HG03439 (cell line): ENCODE results near the gene AAGAB.
A peak's percentile ranks its signal among the peaks of the same experiment; 100 is the strongest.
"Not testable (repeated sequence)": the region's sequence is repeated elsewhere in the genome, so short reads cannot be mapped to it uniquely, and the experiment has no call there.

Experiments
- ATAC-seq: cut with Tn5 transposase; IDR thresholded peaks from one replicate; pipeline ENCODE4 v1.9.1; 2021; ENCODE audit warnings: mild to moderate bottlenecking, moderate library complexity; ENCODE audit not compliant: unreplicated experiment

The AAGAB gene

GRCh38 chr15:67254238-67255175, at the start of gene AAGAB, which contains the start of gene IQCH:
Gene AAGAB, minus strand, starts transcription at chr15:67254661. Its CDS starts 30 bp downstream, at chr15:67254631.
Gene IQCH, plus strand, starts transcription at chr15:67254786. Its CDS starts 111 bp downstream, at chr15:67254897.
- peak; percentile 96 for ATAC-seq

DNA sequence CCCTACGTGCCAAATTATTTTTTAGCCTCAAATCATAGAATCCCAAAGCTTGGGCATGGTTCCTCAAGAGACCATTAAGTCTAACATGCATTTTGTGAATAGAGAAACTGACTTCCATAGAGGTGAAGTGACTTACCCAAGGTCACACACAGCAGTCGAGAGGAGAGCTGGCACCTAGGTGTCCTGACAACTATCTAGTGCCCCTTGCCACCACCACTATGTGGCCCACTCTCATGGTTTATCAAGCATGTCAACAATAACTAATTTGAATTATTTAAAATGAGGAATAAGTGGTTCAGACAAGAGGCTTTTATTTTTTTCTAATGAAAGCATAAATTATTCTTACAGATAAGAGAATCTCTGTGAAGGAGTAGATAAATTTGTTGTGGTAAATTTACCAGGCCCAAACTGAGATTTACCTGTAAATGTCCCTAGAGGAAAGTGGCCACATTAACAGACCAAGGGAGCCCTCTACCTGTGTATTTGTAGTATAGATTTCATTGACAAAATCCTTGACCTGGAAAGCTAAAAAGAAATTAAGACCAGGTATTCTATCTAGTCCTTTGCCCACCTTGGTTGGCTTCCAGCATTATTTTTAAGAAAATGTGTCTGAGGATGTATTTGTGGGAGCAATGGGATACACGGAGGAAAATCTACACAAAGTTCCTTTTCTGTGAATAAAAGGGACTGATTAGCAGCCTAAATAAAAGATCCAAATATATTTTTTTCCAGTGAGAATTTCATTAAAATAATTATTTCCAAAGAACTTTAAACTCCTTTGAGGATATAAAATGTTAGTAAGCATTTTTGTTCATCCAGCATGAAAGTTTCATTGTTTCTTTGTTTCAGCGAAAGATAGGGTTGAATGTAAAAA, 49.3 kb upstream of the AAGAB start:
- ATAC-seq = no peak

GRCh38 chr15:67300266-67301025, 46.0 kb upstream of the AAGAB start:
- ATAC-seq = no peak

- ATAC-seq = no peak
These were observed 42.2 kb upstream of the AAGAB start for GRCh38 chr15:67296684-67297083.

DNA sequence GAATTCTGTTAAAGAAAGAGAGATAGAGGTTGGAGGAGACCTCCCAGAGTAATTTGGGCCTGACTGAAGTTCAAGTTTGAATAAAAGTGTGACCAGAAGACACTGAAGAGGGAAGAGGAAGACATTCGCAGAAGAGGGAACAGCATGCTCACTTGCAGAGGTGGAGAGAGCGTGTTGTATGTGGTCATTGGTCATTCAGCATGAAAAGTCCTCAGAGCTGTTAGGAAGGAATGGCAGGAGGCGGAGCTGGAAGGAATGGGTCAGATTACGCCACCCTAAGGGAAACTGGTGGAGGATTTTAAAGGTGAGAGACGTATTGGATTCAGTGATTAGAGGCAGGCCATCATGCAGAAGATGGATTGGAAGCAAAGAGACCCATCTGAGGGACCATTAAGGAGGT, 41.7 kb upstream of the AAGAB start:
- ATAC-seq = no peak

DNA sequence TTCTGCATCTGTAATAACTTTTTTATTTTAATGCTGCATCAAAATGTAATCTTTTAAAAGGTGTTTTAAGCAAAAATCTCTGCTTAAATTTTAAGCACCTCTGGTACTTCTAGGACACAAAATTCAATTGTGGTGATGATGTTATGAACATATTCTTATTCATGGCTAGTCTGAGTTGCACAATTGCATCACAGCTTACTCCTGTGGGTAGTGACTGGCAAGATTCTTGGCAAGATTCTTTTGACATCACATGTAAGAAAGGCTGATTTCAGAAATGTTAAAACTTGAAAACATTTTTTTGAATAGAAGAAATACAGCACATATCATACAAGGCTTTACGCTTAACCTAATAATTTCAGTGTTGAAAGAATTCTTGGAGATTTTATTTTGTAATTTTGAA, 35.9 kb upstream of the AAGAB start:
- no peak for ATAC-seq

GRCh38 chr15:67286400-67286799, 31.9 kb upstream of the AAGAB start:
- ATAC-seq = not testable (repeated sequence)

DNA sequence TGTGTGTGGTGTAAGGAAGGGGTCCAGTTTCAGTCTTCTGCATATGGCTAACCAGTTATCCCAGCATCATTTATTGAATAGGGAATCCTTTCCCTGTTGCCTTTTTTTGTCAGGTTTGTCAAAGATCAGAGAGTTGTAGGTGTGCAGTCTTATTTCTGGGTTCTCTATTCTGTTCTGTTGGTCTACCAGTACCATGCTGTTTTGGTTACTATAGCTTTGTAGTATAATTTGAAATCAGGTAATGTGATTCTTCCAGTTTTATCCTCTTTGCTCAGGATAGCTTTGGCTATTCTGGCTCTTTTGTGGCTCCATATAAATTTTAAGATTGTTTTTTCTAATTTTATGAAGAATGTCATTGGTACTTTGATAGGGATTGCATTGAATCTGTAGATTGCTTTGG, 31.2 kb upstream of the AAGAB start:
- not testable (repeated sequence) for ATAC-seq

DNA sequence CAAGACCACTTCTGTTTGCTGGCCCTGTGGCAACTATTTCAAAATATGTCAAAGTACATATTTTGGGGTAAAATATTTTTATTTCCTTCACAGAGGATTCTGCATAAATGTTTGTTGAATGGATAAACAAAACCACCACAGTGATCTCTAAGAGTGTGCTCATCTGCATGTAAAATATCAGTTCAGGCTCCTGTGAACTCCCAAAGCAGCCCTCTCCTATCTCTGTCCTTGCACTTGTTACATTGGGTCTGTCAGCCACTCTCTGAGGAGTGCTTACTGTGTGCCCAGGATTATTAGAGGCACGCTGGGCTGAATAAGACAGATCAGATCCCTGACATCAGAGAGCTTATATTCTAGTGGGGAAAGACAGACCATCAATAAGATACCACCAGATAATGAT, 27.3 kb upstream of the AAGAB start:
- no peak for ATAC-seq

- no peak for ATAC-seq
These were observed 25.8 kb upstream of the AAGAB start for GRCh38 chr15:67280217-67280616.

DNA sequence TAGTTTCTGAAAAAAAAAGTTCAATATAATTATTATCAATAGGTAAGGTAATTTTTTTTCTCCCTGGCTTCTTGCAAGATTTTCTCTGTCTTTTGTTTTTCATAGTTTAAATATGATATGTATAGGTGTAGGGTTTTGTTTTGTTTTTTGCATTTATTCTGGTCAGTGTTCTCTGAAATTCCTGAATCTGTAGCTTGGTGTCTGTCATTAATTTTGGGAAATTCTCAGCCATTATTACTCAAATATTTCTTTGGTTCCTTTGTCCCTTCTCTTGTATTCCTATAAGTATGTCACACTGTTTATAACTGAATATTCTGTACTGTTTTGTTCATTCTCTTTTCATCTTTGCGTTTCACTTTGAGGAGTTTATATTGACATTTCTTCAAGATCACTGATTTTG, 22.2 kb upstream of the AAGAB start:
- ATAC-seq = no peak

GRCh38 chr15:67274236-67274635, 19.8 kb upstream of the AAGAB start:
- ATAC-seq = no peak

DNA sequence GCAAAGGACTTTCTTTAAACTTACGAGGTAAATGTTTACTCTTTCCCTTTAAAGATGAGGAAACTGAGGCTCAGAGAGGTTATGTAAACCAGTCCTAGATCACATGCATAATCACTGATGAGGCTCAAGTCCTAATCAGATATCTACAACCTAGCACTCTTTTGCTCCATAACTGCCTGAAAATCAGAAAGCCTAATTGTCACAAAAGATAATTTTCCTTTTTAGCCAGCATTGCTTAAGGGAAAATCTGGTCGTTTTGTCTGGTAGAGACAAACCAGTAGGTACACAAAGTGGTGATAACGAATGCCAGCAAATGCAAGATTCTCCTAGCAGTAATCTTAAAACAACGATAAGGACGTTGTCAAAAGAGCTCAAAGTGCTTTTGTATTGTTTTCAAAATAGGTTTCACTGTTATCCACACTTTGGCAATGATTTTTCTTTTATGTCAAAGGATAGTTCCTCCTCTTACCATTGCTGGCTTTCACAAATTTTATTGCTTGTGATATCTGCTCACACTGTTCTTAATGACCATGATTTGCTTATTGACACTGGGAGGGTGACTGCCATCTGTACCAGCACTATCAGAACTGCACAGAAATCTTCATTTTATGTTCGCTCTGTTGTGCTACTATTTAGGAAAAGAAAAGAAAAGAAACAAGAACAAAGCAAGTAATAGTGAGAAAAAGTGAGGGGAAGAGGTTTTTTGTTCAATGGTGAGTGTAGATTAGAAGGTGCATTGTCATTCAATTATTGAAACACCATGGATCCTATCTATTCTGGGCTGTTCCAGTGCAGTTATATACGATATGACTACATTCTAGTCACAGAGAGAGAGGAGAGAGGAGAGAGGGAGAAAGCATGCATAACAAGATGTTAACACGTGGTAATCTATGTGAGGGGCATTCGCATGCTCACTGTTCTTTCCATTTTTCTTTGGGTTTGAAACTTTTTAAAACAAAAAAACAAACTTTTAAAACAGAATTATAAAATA, 13.8 kb upstream of the AAGAB start:
- ATAC-seq = no peak

- ATAC-seq = no peak
These were observed 13.0 kb upstream of the AAGAB start for GRCh38 chr15:67267440-67267839.

- ATAC-seq = no peak
These were observed 12.4 kb upstream of the AAGAB start for GRCh38 chr15:67266870-67267269.

DNA sequence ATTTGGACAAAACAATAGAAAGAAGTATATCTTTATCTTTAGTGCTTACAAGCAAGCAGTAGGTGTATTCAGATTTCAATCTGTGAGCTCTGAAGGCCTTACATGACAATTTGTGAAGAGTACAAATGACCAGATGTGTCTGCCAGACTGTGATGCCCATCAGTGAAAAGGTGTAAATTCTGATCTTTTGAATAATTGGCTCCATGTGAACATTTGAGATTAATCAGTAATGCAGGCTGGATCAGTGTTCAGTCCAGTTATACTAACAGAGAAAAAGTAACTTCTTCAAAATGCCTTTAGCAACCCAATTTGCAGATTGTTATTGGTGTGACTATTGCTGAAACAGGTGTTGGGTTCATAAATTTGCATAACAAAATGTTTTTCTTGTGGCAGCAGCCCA, 5.3 kb upstream of the AAGAB start:
- ATAC-seq = no peak

DNA sequence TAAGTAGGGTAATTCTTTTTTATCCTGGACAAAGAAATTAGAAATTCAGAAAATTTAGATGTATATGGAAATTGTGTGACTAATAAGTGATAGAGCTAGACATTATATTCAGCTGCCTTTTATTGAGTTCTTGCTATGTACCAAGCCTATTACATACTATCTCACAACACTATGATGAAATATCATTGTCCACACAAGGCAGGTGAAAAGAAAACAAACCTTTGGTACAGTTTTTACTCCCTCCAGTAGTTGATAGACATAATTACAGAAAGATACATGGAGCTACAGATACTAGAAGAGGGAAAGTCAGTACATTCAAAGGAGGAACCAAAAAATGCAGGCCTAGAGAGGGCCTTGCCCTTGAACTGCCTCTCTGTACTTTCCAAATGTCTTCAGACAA, 4.9 kb upstream of the AAGAB start:
- no peak for ATAC-seq

- not testable (repeated sequence) for ATAC-seq
These were observed 4.0 kb upstream of the AAGAB start for GRCh38 chr15:67258412-67258811.

- no peak for ATAC-seq
These were observed 1.6 kb upstream of the AAGAB start for GRCh38 chr15:67256051-67256450.
